Stimulated activated CD4-positive, alpha-beta T cell treated with anti-CD3 and anti-CD28 coated beads, TNF-alpha, amount 100 ng/mL, for 48 hours (primary cell): Measurements from ENCODE around the gene YY1.
"Not testable (repeated sequence)": the region's sequence is repeated elsewhere in the genome, so short reads cannot be mapped to it uniquely, and the experiment has no call there.

Source experiments
- DNase-seq, 3 donors: peaks; one replicate each; pipeline ENCODE4 v3.0.0-alpha.2; 2020; ENCODE audit warnings: low read depth in 3 of 3

Gene YY1

DNA sequence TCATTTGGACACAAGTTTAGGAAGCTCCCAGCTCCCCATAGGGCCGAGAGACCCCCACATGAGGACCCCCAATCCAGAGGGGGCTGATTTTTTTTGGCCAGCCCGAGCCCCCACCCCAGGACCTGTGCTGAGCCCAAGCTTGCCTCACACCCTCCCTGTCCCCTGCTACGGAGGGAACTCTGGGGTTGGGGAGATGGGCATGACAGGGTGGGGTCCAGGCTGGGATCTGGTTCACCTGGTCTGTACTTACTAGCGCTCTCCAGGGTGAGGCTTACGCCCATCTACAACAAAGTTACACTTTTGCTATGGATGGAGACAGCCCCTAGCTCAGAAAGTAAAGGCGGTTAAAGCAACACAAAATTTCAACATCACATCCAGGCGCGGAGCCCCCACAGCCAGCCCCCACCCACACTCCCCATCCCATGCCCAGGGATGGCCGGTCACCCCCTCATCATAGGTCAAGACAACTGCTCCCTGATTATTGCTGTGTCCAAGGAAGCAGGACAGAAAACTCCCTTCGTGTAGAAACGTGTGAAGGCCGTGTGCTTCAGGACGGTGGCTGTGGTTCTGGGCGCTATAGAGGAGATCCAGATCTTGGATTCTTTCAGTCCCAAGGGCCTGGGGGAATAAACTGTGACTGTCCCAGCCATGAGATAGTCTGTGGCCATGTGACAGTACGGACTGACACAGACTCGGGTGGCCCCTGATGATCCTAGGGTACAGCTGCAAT is 56.6 kb downstream of the YY1 start:
- no peak for DNase-seq

DNA sequence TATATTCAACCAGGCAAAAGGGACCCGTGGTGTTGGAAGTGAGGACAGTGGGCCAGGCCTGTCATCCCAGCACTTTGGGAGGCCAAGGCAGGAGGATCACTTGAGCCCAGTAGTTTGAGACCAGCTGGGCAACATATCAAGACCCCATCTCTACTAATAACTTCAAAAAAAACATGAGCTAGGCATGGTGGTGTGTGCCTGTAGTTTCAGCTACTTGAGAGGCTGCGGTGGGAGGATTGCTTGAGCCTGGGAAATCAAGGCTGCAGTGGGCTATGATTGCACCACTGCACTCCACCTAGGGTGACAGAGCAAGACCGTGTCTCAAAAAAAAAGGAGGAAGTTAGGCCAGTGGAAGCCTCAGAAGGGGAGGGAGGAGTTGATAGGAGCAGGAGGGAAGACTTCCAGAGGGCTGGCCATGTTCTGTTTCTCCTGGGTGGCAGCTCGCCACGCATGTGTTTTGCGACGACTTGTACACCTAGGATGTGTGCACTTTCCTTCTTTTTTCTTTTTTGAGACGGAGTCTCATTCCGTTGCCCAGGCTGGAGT is 57.2 kb downstream of the YY1 start:
- DNase-seq, result no peak

DNA sequence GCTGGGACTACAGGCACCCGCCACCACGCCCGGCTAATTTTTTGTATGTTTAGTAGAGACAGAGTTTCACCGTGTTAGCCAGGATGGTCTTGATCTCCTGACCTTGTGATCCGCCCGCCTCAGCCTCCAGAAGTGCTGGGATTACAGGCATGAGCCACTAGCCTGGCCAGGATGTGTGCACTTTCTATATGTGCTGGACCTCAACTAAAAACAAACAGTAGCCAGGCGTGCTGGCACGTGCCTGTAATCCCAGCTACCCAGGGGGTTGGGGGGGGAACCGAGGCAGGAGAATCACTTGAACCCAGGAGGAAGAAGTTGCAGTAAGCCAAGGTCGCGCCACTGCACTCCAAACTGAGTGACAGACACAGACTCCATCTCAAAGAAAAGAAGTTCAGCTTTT is 57.8 kb downstream of the YY1 start:
- not testable (repeated sequence) for DNase-seq

DNA sequence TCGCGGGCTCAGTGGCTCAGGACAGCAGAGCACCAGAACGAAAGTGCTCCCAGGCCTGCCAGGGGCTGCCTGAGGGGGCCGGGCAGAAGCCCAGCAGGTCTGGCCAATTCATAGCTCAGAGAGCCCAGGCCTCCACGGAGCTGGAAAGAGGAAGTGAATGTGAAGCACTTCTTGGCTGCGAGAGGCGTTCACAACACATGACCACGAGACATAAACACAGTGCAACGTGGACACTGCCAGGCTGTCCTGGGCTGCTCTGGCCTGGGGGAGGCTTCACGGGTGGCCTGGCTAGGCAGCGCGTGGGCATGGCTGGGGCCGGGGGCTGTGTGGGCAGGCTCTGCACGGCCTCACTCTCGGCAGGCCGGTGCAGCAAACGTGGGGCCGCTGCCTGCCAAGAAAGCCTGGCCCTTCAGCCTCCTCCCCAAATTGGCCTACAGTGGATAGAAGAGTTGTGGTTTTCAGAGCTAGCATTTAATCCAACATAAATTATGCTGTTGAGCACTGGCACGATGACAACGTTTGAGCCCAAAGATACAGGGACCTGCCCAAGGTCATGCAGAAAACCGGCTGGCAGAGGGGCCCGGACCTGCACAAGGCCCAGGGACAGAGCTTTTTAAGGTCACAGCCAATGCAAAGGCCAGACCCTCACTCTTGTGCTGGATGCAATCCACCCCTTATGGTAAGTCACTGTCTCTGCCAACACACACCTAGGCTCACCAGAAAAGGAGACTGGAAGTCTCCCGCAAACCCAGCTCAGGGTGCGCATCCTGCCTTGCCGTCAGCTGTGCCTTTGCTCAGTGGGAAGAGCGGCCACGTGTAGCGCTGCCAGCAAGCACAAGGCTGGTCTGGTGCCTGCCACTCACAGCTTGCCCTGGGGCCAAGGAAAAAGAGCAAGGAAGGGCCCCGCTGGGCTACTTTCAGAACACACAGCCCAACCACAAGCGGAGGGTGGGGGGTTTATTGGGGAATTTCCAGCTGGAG is 58.7 kb downstream of the YY1 start:
- no peak for DNase-seq

DNA sequence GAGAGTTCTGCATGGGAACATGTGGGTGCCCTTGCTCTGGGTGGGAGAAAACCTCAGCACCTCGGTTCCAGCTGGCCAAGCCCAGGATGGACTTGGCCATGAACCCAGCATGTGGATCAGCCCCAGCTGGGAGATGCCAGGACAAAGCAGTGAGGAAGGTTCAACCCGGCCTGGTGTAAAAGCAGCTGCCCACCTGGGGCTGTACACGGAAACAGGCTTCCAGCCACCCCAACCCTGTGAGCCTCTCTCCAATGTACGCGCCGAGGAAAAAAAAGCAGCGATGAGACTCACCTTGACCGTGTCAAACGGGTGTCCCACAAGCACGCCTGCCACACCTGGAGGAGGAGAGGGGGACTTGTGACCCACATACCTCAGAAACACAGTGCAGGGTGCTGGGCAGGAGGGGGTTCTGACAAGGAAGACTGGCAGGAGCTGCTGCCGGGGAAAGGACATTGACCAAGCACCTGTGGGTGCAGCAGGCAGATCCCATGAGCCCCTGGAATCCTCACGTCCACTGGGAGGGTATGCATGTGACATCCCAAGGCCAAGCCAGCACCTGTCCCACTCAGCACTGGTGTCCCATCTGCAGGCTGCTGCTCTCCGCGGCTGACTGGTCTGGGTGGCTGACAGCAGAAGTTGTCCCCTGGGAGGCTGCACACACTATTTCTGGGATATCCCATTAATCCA is 59.8 kb downstream of the YY1 start:
- DNase-seq, result no peak

DNA sequence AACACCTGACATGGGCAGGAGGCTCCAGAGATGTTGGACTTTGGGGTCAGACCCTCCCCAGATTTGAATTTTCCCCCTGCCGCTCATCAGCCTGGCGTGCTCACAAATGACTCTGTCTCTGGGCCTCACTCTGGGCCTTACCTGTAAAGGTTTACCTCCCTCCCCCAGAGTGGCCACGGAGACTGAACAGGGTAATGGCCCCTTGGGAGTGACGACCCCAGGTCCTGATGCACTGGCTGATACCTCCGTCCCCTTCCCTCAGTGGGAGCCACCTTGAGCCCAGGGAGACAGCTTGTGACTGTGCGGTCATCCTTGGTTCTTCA is 60.3 kb downstream of the YY1 start:
- DNase-seq, result no peak

DNA sequence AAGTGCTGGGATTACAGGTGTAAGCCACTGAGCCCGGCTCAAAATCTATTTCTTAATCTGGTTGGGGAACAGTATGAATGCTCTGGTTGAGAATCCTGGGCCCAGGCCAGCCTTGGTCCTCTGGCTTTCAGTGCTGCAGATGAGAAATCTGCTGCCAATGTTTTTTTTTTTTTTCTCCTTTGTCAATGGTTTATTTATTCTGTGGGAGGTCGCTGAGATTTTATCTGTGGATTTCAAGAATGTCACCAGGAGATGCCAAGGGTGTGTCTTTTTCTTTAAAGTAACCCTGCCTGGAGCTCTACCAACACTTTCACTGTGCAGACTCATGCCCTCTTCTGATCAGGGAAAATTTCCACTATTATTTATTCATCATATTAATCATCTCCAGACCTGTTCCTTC is 63.7 kb downstream of the YY1 start:
- no peak for DNase-seq

DNA sequence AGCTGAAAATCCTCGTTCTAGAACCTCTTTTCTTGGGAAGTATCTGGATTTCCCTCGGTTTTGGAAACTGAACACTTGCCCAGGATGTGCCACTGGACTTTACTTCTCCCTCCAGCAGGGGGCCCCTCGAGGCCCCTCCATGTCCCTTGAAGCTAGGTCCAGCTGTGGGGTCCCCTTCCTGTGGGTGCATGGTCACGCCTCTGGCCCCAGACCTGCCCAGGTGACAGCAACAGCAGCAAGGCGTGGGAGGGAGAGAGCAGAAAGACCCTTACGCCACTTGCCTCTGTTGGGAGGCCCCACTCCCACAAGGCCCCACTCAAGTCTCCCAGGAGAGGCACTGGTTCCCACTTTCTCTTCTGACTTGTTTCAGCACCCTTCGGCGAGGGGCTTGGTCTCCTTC is 64.2 kb downstream of the YY1 start:
- DNase-seq, result no peak

DNA sequence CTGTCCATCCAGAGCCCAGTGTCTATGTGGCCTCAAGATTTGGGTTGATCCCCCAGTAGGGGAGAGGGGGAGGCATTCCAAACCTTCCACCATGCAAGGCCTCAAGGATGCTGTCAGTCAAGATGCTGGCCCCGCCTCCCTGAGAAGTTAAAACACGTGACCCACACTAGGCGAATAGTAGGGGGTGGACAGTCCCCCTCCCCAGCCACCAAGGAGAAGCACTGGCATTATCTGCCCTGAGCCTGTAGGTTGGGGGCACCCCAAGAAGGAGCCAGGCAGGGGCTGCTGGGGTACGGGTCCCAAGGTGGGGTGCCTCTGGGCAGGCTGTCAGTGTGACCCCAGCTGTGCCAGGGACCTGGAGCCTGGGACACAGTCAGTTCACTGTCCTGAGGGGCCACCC is 65.0 kb downstream of the YY1 start:
- DNase-seq, result no peak

DNA sequence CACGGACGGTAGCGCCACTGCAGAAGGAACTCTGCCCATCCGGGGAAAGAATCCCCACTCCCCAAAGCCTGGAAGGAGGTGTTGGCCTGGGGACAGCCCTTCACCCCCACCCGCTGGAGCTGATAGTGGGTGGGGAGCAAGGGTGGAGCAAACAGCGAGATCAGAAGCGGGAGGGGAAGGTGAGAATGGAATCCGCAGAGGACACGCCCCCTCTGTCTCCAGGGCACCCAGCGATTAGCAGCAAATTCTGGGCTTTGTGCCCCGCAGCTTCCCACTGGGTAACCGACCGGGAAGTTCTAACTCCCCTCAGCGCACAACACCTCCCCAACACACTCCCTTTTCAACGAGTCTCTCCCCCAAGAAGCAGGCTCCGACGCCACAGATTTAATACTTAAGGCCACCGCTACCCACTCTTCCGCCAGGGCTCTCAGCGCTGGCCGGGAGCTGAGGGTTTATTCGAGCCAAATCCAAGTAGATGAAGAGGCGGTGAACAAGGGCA is 65.9 kb downstream of the YY1 start:
- no peak for DNase-seq

DNA sequence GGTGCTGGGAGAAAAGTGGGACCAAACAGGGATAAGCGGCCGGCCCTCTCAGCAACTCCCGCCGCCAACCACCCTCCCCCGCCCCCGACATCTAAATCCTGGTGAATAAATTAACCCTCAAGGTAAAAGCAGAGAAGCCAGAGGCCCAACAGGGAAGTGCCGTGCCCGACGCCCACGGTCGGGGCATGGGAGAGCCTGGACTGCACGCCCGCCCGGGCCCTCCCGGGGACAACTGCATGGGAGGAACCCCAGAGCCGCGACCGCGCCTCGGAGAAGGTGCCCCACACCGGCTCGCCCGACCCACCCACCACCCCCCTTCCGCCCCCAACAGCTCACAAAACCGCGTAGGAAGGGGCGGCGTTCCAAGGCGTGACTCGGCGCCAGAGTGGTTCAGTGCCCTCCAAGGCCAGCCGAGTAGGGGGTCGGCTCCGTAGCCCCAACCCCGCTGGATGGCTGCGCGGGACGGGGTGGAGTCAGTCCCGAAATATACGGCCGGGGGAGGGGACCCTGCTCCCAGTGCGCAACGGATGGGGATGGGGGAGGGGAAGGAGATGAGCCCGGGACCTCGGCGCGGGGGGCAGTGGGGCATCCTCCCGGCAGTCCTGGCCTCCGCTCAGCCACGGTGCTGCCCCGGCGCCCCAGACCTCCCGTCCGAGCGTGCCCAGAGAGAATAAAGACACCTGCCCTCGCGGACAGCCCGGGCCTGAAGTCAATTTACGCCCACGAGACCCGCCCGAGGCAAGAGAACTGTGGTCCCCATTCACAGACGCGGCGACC is 66.6 kb downstream of the YY1 start:
- DNase-seq, result no peak

DNA sequence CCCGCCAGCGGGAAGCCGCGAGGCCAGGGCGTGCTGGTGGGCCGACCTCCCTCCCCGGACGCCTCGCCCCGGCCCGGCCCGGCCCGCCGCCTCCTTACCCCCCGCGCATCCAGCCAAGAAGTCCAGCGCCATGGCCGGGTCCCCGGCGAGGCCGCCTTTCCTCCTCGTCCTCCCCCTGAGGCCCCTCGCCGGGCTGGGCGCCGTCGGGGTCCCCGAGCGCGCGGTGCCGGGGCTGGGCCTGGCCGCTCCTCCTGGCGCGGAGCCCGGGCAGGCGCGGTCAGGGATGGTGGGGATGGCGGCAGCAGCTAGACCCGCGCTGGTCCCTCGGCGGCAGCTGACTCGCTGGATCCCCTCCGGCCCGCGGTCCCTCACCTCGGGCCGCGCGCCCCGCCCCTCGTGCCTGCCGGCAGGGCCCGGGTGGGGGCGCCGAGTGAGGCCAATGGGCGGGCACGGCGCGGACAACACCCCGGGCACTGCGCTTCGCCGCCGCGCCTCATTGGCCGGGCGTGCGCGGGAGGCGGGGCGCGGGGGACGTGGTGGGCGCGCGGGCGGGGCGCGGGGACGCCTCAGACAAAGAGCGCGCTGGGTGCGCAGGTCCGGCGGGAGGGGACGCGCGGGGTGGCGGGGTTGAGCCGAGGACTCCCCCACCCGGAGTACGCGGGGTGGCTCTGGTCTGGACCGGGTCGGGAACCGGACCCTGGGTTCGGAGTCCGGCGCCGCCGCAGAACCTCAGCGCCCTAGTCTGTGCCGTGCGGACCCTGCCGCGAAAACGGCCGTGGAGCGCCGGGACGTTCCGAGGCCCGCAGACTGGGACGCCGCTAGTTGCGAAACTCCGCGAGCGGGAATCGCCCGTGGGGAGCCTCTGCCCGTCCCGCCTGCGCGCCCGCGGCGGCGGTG is 67.4 kb downstream of the YY1 start, which contains the start of gene SLC25A29:
TSS of gene SLC25A29 (minus strand) at position 344 of the 897 bp plus-strand sequence. CDS start at position 132, 212 bp downstream.
- peak; percentile 44 to 85 (median 44) for DNase-seq

DNA sequence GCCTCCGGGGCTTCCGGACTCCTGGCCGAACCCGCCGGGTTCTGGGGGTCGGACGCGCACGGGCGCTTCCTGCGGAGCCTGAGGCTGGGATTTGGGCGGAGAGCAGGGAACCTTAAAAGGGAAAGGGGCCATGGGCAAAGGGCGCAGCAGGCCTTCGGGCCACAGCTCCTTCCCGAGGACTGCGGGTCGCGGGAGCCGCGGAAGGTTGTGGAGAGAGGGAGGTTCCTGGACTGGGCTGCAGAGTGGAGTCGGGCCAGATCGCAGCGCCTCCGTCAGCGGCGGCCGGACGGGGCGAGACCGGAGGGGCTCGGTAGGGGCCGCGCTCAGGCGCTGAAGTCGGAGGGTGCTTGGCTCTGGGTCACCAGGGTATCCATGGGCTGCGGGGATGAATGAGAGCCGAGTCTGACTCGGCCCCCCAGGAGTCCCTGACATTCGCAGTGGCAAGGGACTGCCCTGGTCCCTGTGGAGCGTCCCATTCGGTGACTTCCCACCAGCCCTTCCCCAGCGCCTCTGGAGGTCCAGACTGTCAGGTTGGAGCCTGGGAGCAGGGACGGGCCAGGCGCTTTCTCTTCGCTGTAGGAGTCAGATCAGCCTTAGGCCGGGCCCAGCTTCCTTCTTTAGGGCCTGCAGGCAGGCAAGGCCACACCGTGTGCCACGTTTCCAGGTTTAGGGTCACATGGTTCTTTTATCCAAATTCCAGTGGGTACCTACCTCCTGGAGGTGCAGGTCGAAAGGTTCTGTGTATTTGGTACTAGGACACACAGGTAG is 68.2 kb downstream of the YY1 start:
- no peak for DNase-seq

DNA sequence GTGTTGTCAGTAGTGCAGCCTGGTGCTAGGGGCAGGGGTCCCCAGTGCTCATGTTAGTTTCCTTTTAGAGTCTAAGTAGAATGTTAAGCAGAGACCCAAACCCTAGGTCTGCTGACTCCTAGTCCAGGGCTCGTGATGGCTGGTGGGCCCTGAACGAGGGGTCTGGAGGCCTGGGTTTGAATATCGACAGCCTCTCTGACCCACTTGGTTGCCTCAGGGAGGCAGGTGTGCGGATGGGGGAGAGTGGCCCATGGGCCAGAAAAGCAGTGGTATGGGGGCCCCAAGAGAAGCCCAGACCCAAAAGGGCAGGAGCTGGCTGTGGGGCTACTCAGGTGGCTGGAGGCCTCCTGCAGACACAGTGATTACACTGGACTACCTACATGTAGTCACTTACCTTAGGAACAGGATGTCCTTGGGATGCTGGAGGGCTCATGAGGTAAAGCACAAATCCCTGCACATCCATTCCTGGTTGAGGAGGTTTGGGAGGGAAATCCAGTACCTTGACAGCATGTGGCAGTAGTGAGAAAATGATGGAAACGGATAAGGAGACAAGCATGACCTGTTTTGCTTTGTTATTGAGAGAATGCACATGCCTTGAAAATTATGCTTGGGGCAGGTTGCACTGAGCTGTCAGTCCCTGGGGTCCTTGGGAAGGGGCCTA is 69.0 kb downstream of the YY1 start:
- no peak for DNase-seq

DNA sequence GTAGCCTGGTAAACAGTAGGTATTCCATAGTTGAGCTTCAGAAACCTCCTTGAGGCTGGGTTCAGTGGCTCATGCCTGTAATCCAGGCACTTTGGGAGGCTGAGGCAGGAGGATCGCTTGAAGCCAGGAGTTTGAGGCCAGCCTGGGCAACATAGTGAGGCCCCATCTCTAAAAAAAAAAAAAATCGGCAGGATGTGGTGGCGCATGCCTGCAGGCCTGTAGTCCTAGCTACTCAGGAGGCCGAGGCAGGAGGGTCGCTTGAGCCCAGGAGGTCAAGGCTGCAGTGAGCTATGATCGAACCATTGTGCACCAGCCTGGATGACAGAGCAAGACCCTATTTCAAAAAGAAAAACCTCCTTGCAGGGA is 69.5 kb downstream of the YY1 start:
- not testable (repeated sequence) for DNase-seq

DNA sequence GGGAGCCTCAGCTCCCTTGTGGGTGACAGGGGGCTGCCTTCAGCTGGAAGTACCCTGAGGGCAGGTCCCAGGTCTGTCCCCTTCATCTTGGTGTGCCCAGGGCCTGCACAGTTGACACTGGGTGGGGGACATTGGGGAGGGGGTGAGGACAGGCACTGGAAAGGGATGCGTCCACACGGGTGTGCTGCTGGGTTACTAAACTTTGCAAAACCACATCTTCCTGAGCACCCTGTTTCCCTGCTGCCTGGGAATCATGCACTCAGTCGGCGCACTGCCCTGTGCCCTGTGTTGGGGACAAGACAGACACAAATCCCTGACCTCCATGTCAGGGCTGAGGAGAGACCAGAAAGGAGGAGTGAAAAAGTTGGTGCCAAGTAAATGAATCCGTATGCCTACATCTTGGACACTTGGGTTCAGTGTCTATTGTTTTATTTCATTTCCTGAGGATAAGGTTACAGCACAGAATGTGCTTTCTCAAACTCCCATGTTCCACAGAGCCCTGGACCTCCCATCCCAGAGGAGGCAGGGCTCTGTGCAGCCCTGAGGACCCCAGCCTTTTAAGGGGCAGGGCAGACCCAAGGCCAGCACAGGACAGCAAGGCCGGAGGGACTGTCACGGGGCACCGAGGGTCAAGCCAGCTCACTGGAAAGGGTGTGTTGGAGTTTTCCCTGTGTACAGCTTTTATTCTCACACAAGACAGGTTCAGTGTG is 70.2 kb downstream of the YY1 start:
- no peak for DNase-seq

DNA sequence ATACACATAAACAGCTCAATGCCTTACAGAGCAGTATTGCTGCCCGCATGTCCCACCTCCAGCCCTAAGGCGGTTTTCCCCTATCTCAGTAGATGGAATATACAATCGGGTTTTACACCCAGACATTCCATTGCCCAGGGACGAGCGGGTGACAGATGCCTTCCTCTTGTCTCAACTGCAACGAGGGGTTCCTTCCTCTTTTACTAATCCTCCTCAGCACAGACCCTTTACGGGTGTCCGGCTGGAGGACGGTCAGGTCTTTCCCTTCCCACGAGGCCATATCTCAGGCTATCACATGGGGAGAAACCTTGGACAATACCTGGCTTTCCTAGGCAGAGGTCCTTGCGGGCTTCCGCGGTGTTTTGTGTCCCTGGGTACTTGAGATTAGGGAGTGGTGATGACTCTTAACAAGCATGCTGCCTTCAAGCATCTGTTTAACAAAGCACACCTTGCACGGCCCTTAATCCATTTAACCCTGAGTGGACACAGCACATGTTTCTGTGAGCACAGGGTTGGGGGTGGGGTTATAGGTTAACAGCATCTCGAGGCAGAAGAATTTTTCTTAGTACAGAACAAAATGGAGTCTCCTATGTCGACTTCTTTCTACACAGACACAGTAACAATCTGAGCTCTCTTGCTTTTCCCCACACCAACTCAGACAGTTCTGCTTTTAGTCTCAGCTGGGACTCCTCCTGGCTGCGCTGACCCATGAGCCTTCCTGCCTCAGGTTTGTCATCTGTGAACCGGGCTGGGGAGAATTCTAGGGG is 73.3 kb downstream of the YY1 start:
- not testable (repeated sequence) for DNase-seq
